K562 (cell line): ENCODE measurements around the gene SFXN2. TPM values are rescaled to one million over a fixed set of nuclear protein-coding genes. Genes with fewer than 3 reads are reported as not detected.
A peak's percentile ranks its signal among the peaks of the same experiment; 100 is the strongest.

Source experiments
- CEBPG ChIP-seq, 3 experiments: fragments of 200-800 bp in 1 of 3; sonication (Bioruptor generic) in 1 of 3; sonication (generic) in 1 of 3; formaldehyde crosslinking in 1 of 3; IDR thresholded peaks in 2 of 3; conservative IDR thresholded peaks in 1 of 3; 2 replicates each; pipeline versions ENCODE4 v1.6.1 to v1.8.0; 2016 to 2022; ENCODE audit warnings: missing compliant biosample characterization in 2 of 3, missing genetic modification characterization in 2 of 3, mild to moderate bottlenecking in 1 of 3, missing genetic modification reagents in 1 of 3
- CHD2 ChIP-seq: IDR thresholded peaks from 2 replicates; pipeline ENCODE4 v1.6.1; 2011; ENCODE audit warnings: low read depth, low read length
- HEY1 ChIP-seq: fragments of 250-450 bp; sonication (Bioruptor Pico); IDR thresholded peaks from 2 replicates; pipeline ENCODE4 v1.5.0; 2020; ENCODE audit warnings: mild to moderate bottlenecking, moderate library complexity, borderline replicate concordance
- JUN ChIP-seq, 2 experiments: sonication (generic) in 1 of 2; formaldehyde crosslinking in 1 of 2; IDR thresholded peaks; 2 replicates each; pipeline versions ENCODE4 v1.6.1 to v1.8.0; 2012 to 2022; ENCODE audit warnings: borderline replicate concordance in 2 of 2, mild to moderate bottlenecking in 2 of 2, improper control_type of control experiment in 1 of 2, low read depth in 1 of 2, low read length in 1 of 2, missing genetic modification reagents in 1 of 2
- KLF10 ChIP-seq: fragments of 250-450 bp; sonication (Bioruptor Pico); IDR thresholded peaks from 2 replicates; pipeline ENCODE4 v1.6.1; 2021; ENCODE audit warnings: matching md5 sums
- NELFE ChIP-seq: IDR thresholded peaks from 2 replicates; pipeline ENCODE4 v1.6.1; 2011; ENCODE audit warnings: mild to moderate bottlenecking; ENCODE audit not compliant: insufficient read depth, insufficient read length
- NR3C1 ChIP-seq: sonication (generic); formaldehyde crosslinking; IDR thresholded peaks from 2 replicates; pipeline ENCODE4 v1.8.1; 2022; ENCODE audit warnings: missing genetic modification reagents
- RCOR1 ChIP-seq, 2 experiments: IDR thresholded peaks; 2 replicates each; pipeline ENCODE4 v1.6.1; 2012; ENCODE audit warnings: low read depth in 2 of 2, low read length in 2 of 2, borderline replicate concordance in 1 of 2, improper control_type of control experiment in 1 of 2
- ZNF140 ChIP-seq: fragments of 250-450 bp; sonication (Bioruptor Pico); IDR thresholded peaks from 2 replicates; pipeline ENCODE4 v1.8.0; 2021; ENCODE audit warnings: moderate library complexity, mild to moderate bottlenecking, inconsistent platforms
- polyA plus RNA-seq, 8 experiments: library from polyadenylated mRNA; depleted of rRNA in 4 of 8; stranded (reverse) in 5 of 8; unstranded in 3 of 8; fragments of >200 nt; fragmentation: Nextera tagmentation in 2 of 8; fragmentation: Illumina TruSeq in 1 of 8; extraction: Ambion mirVana in 2 of 8; extraction: Trizol in 1 of 8; gene quantifications; 2 replicates each; pipeline versions ENCODE4 v1.2.1 to v1.2.3, GENCODE V29; 2011 to 2014; ENCODE audit warnings: inconsistent platforms in 1 of 8, missing spikeins in 1 of 8
- total RNA-seq, 7 experiments: library from RNA; depleted of rRNA in 6 of 7; stranded (reverse); fragments of >200 nt in 6 of 7; fragmentation: Illumina TruSeq in 2 of 7; extraction: Trizol in 2 of 7; gene quantifications; 2 replicates each; pipeline versions ENCODE4 v1.2.1 to v1.2.3, GENCODE V29; 2011 to 2021; ENCODE audit warnings: low replicate concordance in 1 of 7
- TF ChIP-seq, protein P1 (sequence below): fragments of 250-450 bp; sonication (Bioruptor Pico); IDR thresholded peaks from 2 replicates; pipeline ENCODE4 v1.4.0; 2020; ENCODE audit warnings: mild to moderate bottlenecking, moderate library complexity
- TF ChIP-seq, protein P2 (sequence below): sonication (generic); formaldehyde crosslinking; IDR thresholded peaks from 2 replicates; pipeline ENCODE4 v1.8.0; 2023; ENCODE audit warnings: mild to moderate bottlenecking, missing genetic modification reagents

SFXN2 gene
- total and polyA plus RNA-seq, 9 of the 15 experiments (the other 6 are each of a cell fraction or from before 2014, with no cell fraction given) = 7.3 to 23.8 (median 15.7) TPM

DNA sequence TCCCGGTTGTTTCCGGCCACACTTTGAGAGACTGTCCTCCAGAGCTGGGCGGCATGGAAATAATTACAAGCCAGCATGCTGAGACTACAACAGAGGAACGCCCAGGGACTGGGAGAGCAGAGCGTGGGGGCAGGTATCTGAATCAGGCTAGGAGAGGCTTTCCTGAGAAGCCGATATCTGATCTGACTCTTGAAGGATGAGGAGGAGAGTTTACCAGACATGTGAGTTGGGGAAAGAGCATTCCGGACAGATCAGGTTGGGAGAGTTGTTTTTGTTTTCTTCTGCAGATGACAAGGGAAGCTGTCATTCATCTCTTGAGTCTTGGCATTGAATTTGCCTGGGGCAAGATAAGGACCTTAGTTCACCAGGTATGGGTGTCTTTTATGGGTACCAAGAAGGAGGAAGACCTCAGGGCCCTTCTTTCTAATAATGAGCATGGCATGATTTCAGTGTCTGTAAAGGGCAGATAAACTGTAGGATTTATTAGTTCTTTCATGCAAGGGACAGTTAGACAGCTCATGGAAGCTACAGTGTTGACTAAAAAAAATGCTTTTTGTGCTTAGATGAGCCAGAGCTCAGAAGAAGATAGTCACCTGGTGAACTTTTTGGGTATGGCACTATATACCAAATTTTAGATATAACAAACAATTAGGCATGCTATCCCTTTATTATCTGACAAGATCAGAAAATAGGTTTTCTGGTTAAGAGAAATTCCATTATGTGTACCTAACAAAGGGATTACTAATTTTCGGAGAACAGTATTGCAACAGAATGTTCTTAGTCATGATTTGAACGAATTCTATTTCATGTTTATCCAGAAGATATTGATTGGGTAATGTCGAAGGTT lies 65.5 kb downstream of the SFXN2 start (continued):
- TF ChIP-seq, protein P1, sequence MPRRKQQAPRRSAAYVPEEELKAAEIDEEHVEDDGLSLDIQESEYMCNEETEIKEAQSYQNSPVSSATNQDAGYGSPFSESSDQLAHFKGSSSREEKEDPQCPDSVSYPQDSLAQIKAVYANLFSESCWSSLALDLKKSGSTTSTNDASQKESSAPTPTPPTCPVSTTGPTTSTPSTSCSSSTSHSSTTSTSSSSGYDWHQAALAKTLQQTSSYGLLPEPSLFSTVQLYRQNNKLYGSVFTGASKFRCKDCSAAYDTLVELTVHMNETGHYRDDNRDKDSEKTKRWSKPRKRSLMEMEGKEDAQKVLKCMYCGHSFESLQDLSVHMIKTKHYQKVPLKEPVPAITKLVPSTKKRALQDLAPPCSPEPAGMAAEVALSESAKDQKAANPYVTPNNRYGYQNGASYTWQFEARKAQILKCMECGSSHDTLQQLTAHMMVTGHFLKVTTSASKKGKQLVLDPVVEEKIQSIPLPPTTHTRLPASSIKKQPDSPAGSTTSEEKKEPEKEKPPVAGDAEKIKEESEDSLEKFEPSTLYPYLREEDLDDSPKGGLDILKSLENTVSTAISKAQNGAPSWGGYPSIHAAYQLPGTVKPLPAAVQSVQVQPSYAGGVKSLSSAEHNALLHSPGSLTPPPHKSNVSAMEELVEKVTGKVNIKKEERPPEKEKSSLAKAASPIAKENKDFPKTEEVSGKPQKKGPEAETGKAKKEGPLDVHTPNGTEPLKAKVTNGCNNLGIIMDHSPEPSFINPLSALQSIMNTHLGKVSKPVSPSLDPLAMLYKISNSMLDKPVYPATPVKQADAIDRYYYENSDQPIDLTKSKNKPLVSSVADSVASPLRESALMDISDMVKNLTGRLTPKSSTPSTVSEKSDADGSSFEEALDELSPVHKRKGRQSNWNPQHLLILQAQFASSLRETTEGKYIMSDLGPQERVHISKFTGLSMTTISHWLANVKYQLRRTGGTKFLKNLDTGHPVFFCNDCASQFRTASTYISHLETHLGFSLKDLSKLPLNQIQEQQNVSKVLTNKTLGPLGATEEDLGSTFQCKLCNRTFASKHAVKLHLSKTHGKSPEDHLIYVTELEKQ (CRISPR knock-in tag) = no peak
- TF ChIP-seq, protein P2, sequence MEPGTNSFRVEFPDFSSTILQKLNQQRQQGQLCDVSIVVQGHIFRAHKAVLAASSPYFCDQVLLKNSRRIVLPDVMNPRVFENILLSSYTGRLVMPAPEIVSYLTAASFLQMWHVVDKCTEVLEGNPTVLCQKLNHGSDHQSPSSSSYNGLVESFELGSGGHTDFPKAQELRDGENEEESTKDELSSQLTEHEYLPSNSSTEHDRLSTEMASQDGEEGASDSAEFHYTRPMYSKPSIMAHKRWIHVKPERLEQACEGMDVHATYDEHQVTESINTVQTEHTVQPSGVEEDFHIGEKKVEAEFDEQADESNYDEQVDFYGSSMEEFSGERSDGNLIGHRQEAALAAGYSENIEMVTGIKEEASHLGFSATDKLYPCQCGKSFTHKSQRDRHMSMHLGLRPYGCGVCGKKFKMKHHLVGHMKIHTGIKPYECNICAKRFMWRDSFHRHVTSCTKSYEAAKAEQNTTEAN (CRISPR knock-in tag) = no peak
- TF ChIP-seq JUN (IDR thresholded peaks at IDR 0.05; ENCODE audit: borderline replicate concordance, low read depth, low read length) (no peak), JUN (CRISPR knock-in tag; IDR thresholded peaks at IDR 0.05; ENCODE audit: borderline replicate concordance) (no peak), KLF10 (no peak), NELFE (no peak), RCOR1 (IDR thresholded peaks at IDR 0.05; ENCODE audit: borderline replicate concordance in 1 of 2, low read depth in 2 of 2, low read length in 2 of 2) (peak in 1 of 2 experiments; percentile 60; a peak in 2 of 4 replicates), NR3C1 (CRISPR knock-in tag) (no peak), HEY1 (CRISPR knock-in tag) (no peak), CHD2 (no peak), ZNF140 (CRISPR knock-in tag) (no peak), CEBPG (CRISPR knock-in tag; IDR thresholded peaks at IDR 0.05) (no peak), CEBPG (tag; conservative IDR thresholded peaks at IDR 0.05 in 1 of 2, IDR thresholded peaks at IDR 0.05 in 1 of 2) (peak in 1 of 2 experiments; percentile 28; a peak in 1 of 4 replicates)
